A673 (cell line): Measurements from ENCODE around the gene CCDC186. TPM values are rescaled to one million over a fixed set of nuclear protein-coding genes. Genes with fewer than 3 reads are reported as not detected.

Experiments
- BruUV-seq: library from RNA; stranded (reverse); fragments of 400-500 nt; replicated peaks from 2 replicates; lab custom pipeline; 2021; lab: Mats Ljungman, UMichigan
- CTCF ChIA-PET: fragments of 300-600 bp; sonication (Branson Sonifier 250); formaldehyde crosslinking; loops from one replicate; lab custom pipeline; 2022; ENCODE audit warnings: antibody characterized with exemption; lab: Charles Lee
- POLR2A ChIA-PET: fragments of 300-600 bp; sonication (Branson Sonifier 250); formaldehyde crosslinking; loops from one replicate; lab custom pipeline; 2022; ENCODE audit warnings: antibody characterized with exemption; ENCODE audit not compliant: low non-redundant PET; lab: Charles Lee
- DNase-seq: peaks from one replicate; pipeline ENCODE4 v3.0.0-alpha.2; 2015; ENCODE audit warnings: low spot score
- H3K27ac ChIP-seq: fragments of 200-600 bp; sonication (generic); 2 replicates; pipeline ENCODE4 v1.5.1; 2016; ENCODE audit warnings: mixed run types, low read depth, mild to moderate bottlenecking, mixed read lengths, antibody characterized with exemption, low read length; ENCODE audit not compliant: poor library complexity, severe bottlenecking
- H3K27me3 ChIP-seq: fragments of 200-600 bp; sonication (generic); replicated peaks from 2 replicates; pipeline ENCODE4 v1.6.1; 2017; ENCODE audit warnings: mixed run types, low read depth, mild to moderate bottlenecking, mixed read lengths, antibody characterized with exemption, low read length; ENCODE audit not compliant: insufficient read depth, poor library complexity
- H3K36me3 ChIP-seq: fragments of 200-600 bp; sonication (generic); 2 replicates; pipeline ENCODE4 v1.6.1; 2016; ENCODE audit warnings: mixed run types, mild to moderate bottlenecking, mixed read lengths, antibody characterized with exemption, low read length; ENCODE audit not compliant: insufficient read depth, poor library complexity, severe bottlenecking
- H3K4me1 ChIP-seq: fragments of 200-600 bp; sonication (generic); 2 replicates; pipeline ENCODE4 v1.6.1; 2017; ENCODE audit warnings: mixed run types, mild to moderate bottlenecking, mixed read lengths, antibody characterized with exemption, low read length; ENCODE audit not compliant: insufficient read depth, poor library complexity, severe bottlenecking
- H3K4me3 ChIP-seq: fragments of 200-600 bp; sonication (generic); 2 replicates; pipeline ENCODE4 v1.5.1; 2016; ENCODE audit warnings: low read depth, mixed run types, mild to moderate bottlenecking, mixed read lengths, low read length; ENCODE audit not compliant: poor library complexity, severe bottlenecking
- H3K9me3 ChIP-seq: fragments of 200-600 bp; sonication (generic); 2 replicates; pipeline ENCODE4 v1.6.1; 2016; ENCODE audit warnings: mixed run types, low read depth, mild to moderate bottlenecking, mixed read lengths, antibody characterized with exemption, low read length; ENCODE audit not compliant: poor library complexity, severe bottlenecking
- CTCF ChIP-seq: fragments of 300-800, 200-600 bp; sonication (generic); conservative IDR thresholded peaks from 2 replicates; pipeline ENCODE4 v1.5.1; 2017; ENCODE audit warnings: low read depth, mild to moderate bottlenecking, antibody characterized with exemption, low read length, moderate library complexity, mixed read lengths
- EZH2 ChIP-seq: fragments of 200-600 bp; sonication (generic); IDR thresholded peaks from 2 replicates; pipeline ENCODE4 v1.6.1; 2017; ENCODE audit warnings: borderline replicate concordance, low read depth, mild to moderate bottlenecking, mixed read lengths, antibody characterized with exemption, low read length; ENCODE audit not compliant: poor library complexity, severe bottlenecking
- intact Hi-C: fragments of 100-400 bp; cut with micrococcal nuclease; formaldehyde crosslinking; loops from one replicate; pipeline ENCODE4 v1.10.0; 2022; ENCODE audit not compliant: unreplicated experiment
- total RNA-seq: library from RNA; stranded (reverse); gene quantifications from 2 replicates; pipeline ENCODE4 v1.2.3, GENCODE V29; 2021

Gene CCDC186
- total RNA-seq, 1 experiment from 2014 or later: 10.9 TPM

- ChIA-PET POLR2A (interaction anchor here (0.5 kb wide), 2 partner anchors 17 to 699 kb away, joined by 3 read pairs; no protein-coding TSS in a partner anchor), CTCF (no interaction called here)
- Histone ChIP-seq H3K4me1 (no peaks in the 10 kb centered on the region), H3K27ac (no peak overlapping the region), H3K36me3 (no peaks in the 10 kb centered on the region), H3K27me3 (no peaks in the 10 kb centered on the region), H3K4me3 (no peak overlapping the region), H3K9me3 (no peaks in the 10 kb centered on the region)
- DNase-seq: no peak
- intact Hi-C loops: no loop called here
- TF ChIP-seq CTCF (no peak), EZH2 (no peak)
- BruUV-seq: no TSS peak
Measured at GRCh38 chr10:114084215-114084614, 89.8 kb downstream of the CCDC186 start.

GRCh38 chr10:114083040-114083439 is 91.0 kb downstream of the CCDC186 start:
- TF ChIP-seq EZH2 (no peak), CTCF (no peak)
- no TSS peak for BruUV-seq
- H3K27me3 ChIP-seq: no peaks in the 10 kb centered on the region
- DNase-seq: no peak
- no peaks in the 10 kb centered on the region for H3K4me1 ChIP-seq
- POLR2A ChIA-PET: no interaction called here
- H3K4me3 ChIP-seq: no peak overlapping the region
- intact Hi-C loops: no loop called here
- CTCF ChIA-PET: no interaction called here
- no peak overlapping the region for H3K27ac ChIP-seq
- no peaks in the 10 kb centered on the region for H3K9me3 ChIP-seq
- no peaks in the 10 kb centered on the region for H3K36me3 ChIP-seq

GRCh38 chr10:114081911-114082583 is 92.0 kb downstream of the CCDC186 start:
- Histone ChIP-seq H3K27me3 (no peaks in the 10 kb centered on the region), H3K36me3 (no peaks in the 10 kb centered on the region), H3K4me1 (no peaks in the 10 kb centered on the region), H3K4me3 (no peak overlapping the region), H3K27ac (no peak overlapping the region), H3K9me3 (no peaks in the 10 kb centered on the region)
- no peak for DNase-seq
- intact Hi-C loops: no loop called here
- no TSS peak for BruUV-seq
- ChIA-PET POLR2A (no interaction called here), CTCF (no interaction called here)
- no peak for TF ChIP-seq CTCF
- no peak for TF ChIP-seq EZH2
